Renal pelvis (tissue), 4 donors: Measurements from ENCODE around the gene PLCB1. TPM values are rescaled to one million over a fixed set of nuclear protein-coding genes. Genes with fewer than 3 reads are reported as not detected.
"Not testable (repeated sequence)": the region's sequence is repeated elsewhere in the genome, so short reads cannot be mapped to it uniquely, and the experiment has no call there.

Experiments used
- DNase-seq: peaks from one replicate; pipeline ENCODE4 v3.0.0-alpha.2; 2013
- polyA plus RNA-seq, 3 donors: library from polyadenylated mRNA; unstranded; fragments of 120-200 nt; gene quantifications; one replicate each; pipeline ENCODE4 v1.2.1, GENCODE V29; 2013; ENCODE audit not compliant: insufficient read length in 3 of 3

The PLCB1 gene
- polyA plus RNA-seq, 3 donors: 35.7 to 37.7 (median 36.9) TPM

GRCh38 chr20:8154638-8155037, 22.6 kb downstream of the PLCB1 start:
- no peak for DNase-seq

- no peak for DNase-seq
Observed at GRCh38 chr20:8155229-8155628, 23.2 kb downstream of the PLCB1 start.

- DNase-seq: no peak
Observed at GRCh38 chr20:8155812-8156211, 23.7 kb downstream of the PLCB1 start.

GRCh38 chr20:8156235-8157079, 24.4 kb downstream of the PLCB1 start:
- no peak for DNase-seq

- not testable (repeated sequence) for DNase-seq
Observed at GRCh38 chr20:8159217-8159616, 27.2 kb downstream of the PLCB1 start.

GRCh38 chr20:8161264-8162071, 29.4 kb downstream of the PLCB1 start:
- no peak for DNase-seq

GRCh38 chr20:8162610-8163009, 30.5 kb downstream of the PLCB1 start:
- no peak for DNase-seq

DNA sequence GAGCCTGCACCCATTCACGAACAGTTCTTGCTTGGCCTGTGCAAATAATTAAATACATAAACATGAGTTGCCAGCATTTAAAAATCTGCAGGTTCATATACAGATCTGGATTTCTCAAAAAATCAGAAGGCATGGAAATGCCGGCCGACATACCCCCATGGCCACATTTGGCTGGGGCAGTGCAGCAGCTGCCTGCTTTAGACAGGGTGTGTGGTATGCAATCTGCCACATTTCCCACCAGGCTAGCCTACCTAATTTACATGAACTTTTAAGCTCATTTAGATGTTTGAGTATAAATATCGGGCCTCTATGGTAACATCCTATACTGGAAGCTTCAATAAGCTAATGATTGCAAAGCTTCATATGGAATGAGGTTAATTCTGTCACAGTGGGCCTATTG, 31.5 kb downstream of the PLCB1 start:
- no peak for DNase-seq

- no peak for DNase-seq
Observed at GRCh38 chr20:8166730-8167129, 34.7 kb downstream of the PLCB1 start.

GRCh38 chr20:8168785-8169288, 36.8 kb downstream of the PLCB1 start:
- no peak for DNase-seq

DNA sequence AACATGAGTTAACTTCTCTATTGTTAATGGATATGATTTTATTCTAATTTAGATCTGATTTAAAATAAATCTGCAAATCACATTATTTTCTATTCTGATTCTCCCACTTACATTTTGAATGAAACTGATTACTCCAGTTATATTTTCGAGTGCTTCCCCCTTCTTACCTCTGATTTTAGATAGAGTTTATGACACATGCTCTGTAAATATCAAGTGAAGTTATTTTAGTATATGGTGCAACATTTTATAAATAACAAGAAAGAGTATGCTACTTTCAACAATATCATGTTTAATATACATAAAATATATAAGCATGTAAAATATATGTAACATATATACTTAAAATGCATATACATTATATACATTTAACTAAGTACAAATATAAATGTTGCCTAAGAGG, 38.9 kb downstream of the PLCB1 start:
- DNase-seq: no peak

- DNase-seq: no peak
Observed at GRCh38 chr20:8172191-8172590, 40.1 kb downstream of the PLCB1 start.

GRCh38 chr20:8175741-8176675, 43.9 kb downstream of the PLCB1 start:
- no peak for DNase-seq

DNA sequence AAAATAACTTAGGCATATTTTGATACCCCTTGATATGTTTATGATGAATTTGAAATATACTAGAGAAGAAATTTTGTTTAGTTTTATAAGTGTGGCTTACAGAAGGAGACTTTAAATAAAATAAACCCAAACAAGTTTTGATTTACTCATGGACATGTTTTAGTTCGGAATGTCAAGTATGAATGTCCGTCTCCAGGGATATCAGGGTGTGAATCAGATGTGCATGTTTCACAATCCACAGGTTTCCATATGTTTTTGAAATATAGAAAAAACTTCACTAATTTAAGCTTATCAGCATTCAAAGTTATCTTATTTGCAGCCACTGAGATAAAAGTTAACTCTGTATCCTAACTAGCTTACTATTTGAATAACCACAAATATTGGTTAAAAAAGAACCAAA, 51.5 kb downstream of the PLCB1 start:
- no peak for DNase-seq

- no peak for DNase-seq
Observed at GRCh38 chr20:8187740-8188139, 55.7 kb downstream of the PLCB1 start.

- DNase-seq: peak; percentile 27
Observed at GRCh38 chr20:8190043-8190880, 58.2 kb downstream of the PLCB1 start.

GRCh38 chr20:8194721-8195120, 62.7 kb downstream of the PLCB1 start:
- no peak for DNase-seq

- no peak for DNase-seq
Observed at GRCh38 chr20:8196096-8196495, 64.0 kb downstream of the PLCB1 start.

DNA sequence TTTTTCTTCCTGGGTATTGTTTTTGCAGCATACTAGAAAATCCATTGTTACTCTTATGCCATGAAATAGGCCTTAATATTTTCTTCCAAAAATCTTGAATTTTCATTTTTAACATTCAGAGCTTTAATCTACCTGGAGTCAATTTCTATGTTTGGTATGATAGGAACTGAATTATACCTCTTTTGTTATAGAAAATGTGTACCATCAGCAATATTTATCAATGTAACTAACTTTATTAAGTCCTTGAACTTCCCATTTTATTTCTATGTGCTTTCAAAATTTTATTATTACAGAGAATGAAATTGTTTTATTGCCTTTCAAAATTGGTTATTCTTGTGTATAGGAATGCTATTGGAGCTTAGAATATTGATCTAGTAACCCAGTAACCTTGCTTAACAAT, 68.2 kb downstream of the PLCB1 start:
- DNase-seq: no peak

- DNase-seq: no peak
Observed at GRCh38 chr20:8203366-8203765, 71.3 kb downstream of the PLCB1 start.

- no peak for DNase-seq
Observed at GRCh38 chr20:8205996-8206395, 73.9 kb downstream of the PLCB1 start.
